SK-N-MC (cell line): ENCODE measurements around the gene PLA2G4F.

ENCODE experiments used
- EZH2 ChIP-seq: fragments of 200-600 bp; sonication (generic); IDR thresholded peaks from one replicate; pipeline ENCODE4 v1.6.1; 2017; ENCODE audit warnings: antibody characterized with exemption
- POLR2AphosphoS5 ChIP-seq: IDR thresholded peaks from 2 replicates; pipeline ENCODE4 v1.6.1; 2012; ENCODE audit warnings: mild to moderate bottlenecking, low read depth, low read length, borderline replicate concordance

- TF ChIP-seq EZH2 = no peak
- no peak for TF ChIP-seq POLR2AphosphoS5
These were observed 22.4 kb downstream of the PLA2G4F start for GRCh38 chr15:42133886-42134502.
